Ishikawa (cell line): ENCODE measurements around the gene FHL1.

ENCODE experiments used
- CEBPB ChIP-seq: IDR thresholded peaks from 2 replicates; pipeline ENCODE4 v1.6.1; 2012
- CREB1 ChIP-seq: IDR thresholded peaks from 2 replicates; pipeline ENCODE4 v1.6.1; 2012; ENCODE audit warnings: low read depth
- EP300 ChIP-seq: IDR thresholded peaks from 2 replicates; pipeline ENCODE4 v1.6.1; 2012; ENCODE audit warnings: borderline replicate concordance
- FOXM1 ChIP-seq: IDR thresholded peaks from 2 replicates; pipeline ENCODE4 v1.6.1; 2012; ENCODE audit warnings: low read depth, borderline replicate concordance
- NFIC ChIP-seq: IDR thresholded peaks from 2 replicates; pipeline ENCODE4 v1.6.1; 2012
- RAD21 ChIP-seq: IDR thresholded peaks from 2 replicates; pipeline ENCODE4 v1.6.1; 2012; ENCODE audit warnings: low read depth
- TAF1 ChIP-seq: IDR thresholded peaks from 2 replicates; pipeline ENCODE4 v1.6.1; 2012; ENCODE audit warnings: low read depth, mild to moderate bottlenecking
- YY1 ChIP-seq: IDR thresholded peaks from 2 replicates; pipeline ENCODE4 v1.6.1; 2012; ENCODE audit warnings: low read depth
- TF ChIP-seq, protein P1 (sequence below): IDR thresholded peaks from 2 replicates; pipeline ENCODE4 v1.6.1; 2012; ENCODE audit warnings: low read depth, mild to moderate bottlenecking
- TF ChIP-seq, protein P2 (sequence below): IDR thresholded peaks from 2 replicates; pipeline ENCODE4 v1.6.1; 2012

DNA sequence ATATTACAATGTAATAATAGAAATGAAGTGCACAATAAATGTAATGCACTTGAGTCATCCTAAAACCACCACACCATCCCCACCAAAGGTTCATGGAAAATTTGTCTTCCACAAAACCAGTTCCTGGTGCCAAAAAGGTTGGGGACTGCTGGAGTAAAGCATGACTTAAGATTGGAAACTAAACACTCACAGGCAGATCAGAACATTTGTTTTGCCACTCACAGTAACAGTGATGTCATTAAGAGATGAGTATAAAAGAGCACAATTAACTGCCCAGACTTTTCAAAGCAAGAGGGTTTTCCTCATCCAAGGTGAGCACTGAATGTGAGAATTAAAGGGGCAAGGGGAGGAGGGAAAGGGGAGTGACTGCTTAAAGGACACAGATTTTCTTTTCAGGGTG, 68.2 kb downstream of the FHL1 start:
- TF ChIP-seq EP300 (no peak), YY1 (no peak), RAD21 (no peak), FOXM1 (no peak), CREB1 (no peak), TAF1 (no peak), CEBPB (no peak), NFIC (no peak)
- TF ChIP-seq, protein P1, sequence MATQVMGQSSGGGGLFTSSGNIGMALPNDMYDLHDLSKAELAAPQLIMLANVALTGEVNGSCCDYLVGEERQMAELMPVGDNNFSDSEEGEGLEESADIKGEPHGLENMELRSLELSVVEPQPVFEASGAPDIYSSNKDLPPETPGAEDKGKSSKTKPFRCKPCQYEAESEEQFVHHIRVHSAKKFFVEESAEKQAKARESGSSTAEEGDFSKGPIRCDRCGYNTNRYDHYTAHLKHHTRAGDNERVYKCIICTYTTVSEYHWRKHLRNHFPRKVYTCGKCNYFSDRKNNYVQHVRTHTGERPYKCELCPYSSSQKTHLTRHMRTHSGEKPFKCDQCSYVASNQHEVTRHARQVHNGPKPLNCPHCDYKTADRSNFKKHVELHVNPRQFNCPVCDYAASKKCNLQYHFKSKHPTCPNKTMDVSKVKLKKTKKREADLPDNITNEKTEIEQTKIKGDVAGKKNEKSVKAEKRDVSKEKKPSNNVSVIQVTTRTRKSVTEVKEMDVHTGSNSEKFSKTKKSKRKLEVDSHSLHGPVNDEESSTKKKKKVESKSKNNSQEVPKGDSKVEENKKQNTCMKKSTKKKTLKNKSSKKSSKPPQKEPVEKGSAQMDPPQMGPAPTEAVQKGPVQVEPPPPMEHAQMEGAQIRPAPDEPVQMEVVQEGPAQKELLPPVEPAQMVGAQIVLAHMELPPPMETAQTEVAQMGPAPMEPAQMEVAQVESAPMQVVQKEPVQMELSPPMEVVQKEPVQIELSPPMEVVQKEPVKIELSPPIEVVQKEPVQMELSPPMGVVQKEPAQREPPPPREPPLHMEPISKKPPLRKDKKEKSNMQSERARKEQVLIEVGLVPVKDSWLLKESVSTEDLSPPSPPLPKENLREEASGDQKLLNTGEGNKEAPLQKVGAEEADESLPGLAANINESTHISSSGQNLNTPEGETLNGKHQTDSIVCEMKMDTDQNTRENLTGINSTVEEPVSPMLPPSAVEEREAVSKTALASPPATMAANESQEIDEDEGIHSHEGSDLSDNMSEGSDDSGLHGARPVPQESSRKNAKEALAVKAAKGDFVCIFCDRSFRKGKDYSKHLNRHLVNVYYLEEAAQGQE = no peak
- TF ChIP-seq, protein P2, sequence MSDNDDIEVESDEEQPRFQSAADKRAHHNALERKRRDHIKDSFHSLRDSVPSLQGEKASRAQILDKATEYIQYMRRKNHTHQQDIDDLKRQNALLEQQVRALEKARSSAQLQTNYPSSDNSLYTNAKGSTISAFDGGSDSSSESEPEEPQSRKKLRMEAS = no peak
